ENCODE measurements around the gene CBY2.

Gene CBY2

GRCh38 chr13:45702869-45703391 is 810 bp downstream of the CBY2 start:
- no peak for DNase-seq

GRCh38 chr13:45704211-45704739 is 2.2 kb downstream of the CBY2 start:
- DNase-seq = no peak

- no peak for DNase-seq
Observed at GRCh38 chr13:45704854-45705695, 3.0 kb downstream of the CBY2 start.

- DNase-seq = no peak
Observed at GRCh38 chr13:45705918-45706317, 3.8 kb downstream of the CBY2 start.

GRCh38 chr13:45707516-45708100 is 5.5 kb downstream of the CBY2 start:
- no peak for DNase-seq

GRCh38 chr13:45711951-45712350 is 9.8 kb downstream of the CBY2 start:
- DNase-seq = no peak

GRCh38 chr13:45713106-45713690 is 11.1 kb downstream of the CBY2 start:
- DNase-seq = no peak

- no peak for DNase-seq
Observed at GRCh38 chr13:45713721-45714120, 11.6 kb downstream of the CBY2 start.

GRCh38 chr13:45714170-45714569 is 12.1 kb downstream of the CBY2 start:
- no peak for DNase-seq

- DNase-seq = no peak
Observed at GRCh38 chr13:45715351-45715750, 13.2 kb downstream of the CBY2 start.

- DNase-seq = no peak
Observed at GRCh38 chr13:45717349-45717748, 15.2 kb downstream of the CBY2 start.

- DNase-seq = peak; percentile 0
Observed at GRCh38 chr13:45718063-45718462, 15.9 kb downstream of the CBY2 start.

GRCh38 chr13:45718992-45719391 is 16.9 kb downstream of the CBY2 start:
- no peak for DNase-seq

GRCh38 chr13:45721203-45721731 is 19.1 kb downstream of the CBY2 start:
- no peak for DNase-seq

GRCh38 chr13:45723798-45724197 is 21.7 kb downstream of the CBY2 start:
- DNase-seq = no peak

- no peak for DNase-seq
Observed at GRCh38 chr13:45728759-45729158, 26.6 kb downstream of the CBY2 start.

GRCh38 chr13:45731455-45731854 is 29.3 kb downstream of the CBY2 start:
- no peak for DNase-seq

- DNase-seq = peak; percentile 40
Observed at GRCh38 chr13:45732916-45733315, 30.8 kb downstream of the CBY2 start.

GRCh38 chr13:45733361-45733760 is 31.2 kb downstream of the CBY2 start:
- DNase-seq = peak; percentile 40

- no peak for DNase-seq
Observed at GRCh38 chr13:45737571-45738017, 35.5 kb downstream of the CBY2 start.

- DNase-seq = no peak
Observed at GRCh38 chr13:45742985-45743384, 40.9 kb downstream of the CBY2 start.

- DNase-seq = no peak
Observed at GRCh38 chr13:45744979-45745378, 42.9 kb downstream of the CBY2 start.

GRCh38 chr13:45747071-45747470 is 45.0 kb downstream of the CBY2 start:
- DNase-seq = no peak
